HepG2 (cell line): ENCODE data around the gene PRDM10. TPM values are rescaled to one million over a fixed set of nuclear protein-coding genes. Genes with fewer than 3 reads are reported as not detected.

Experiments
- ATAC-seq: fragments of 200-7000 bp; cut with Tn5 transposase; 3 replicates; pipeline ENCODE4 v1.9.1; 2020; ENCODE audit warnings: mild to moderate bottlenecking, moderate library complexity
- BruUV-seq: library from RNA; stranded (reverse); fragments of 400-500 nt; replicated peaks from 2 replicates; lab custom pipeline; 2021; lab: Mats Ljungman, UMichigan
- CTCF ChIA-PET: fragments of 300-600 bp; formaldehyde crosslinking; extraction: SDS; loops from one replicate; lab custom pipeline; 2021; ENCODE audit warnings: low total read pairs, inconsistent platforms, low intra/inter-chr PET ratio; lab: Yijun Ruan, JAX
- POLR2A ChIA-PET: fragments of 350-600 bp; sonication (Branson Sonifier 250); formaldehyde crosslinking; loops from one replicate; lab custom pipeline; 2020; ENCODE audit warnings: antibody characterized with exemption, inconsistent platforms; lab: Yijun Ruan, JAX
- DNase-seq: peaks from one replicate; pipeline ENCODE4 v3.0.0-alpha.2; 2015; ENCODE audit warnings: low spot score
- FAIRE-seq: peaks from 3 replicates; lab custom pipeline; 2011; peaks lifted over from hg19 to GRCh38; lab: Jason Lieb, UNC
- H2AFZ ChIP-seq: one replicate; pipeline ENCODE4 v1.6.1; 2011; ENCODE audit warnings: low read length, inconsistent platforms
- H3K27ac ChIP-seq: fragments of 300-600 bp; 3 replicates; pipeline ENCODE4 v1.8.0; 2011; ENCODE audit warnings: mixed run types, mild to moderate bottlenecking, mixed read lengths, low read length, inconsistent platforms; ENCODE audit not compliant: insufficient read depth; ENCODE audit errors: extremely low read length
- H3K27me3 ChIP-seq, 2 experiments: fragments of 200-600 bp in 1 of 2; 2 replicates in 1 of 2; 3 replicates in 1 of 2; pipeline versions ENCODE4 v1.6.0 to v1.8.0; 2011; ENCODE audit warnings: low read length in 2 of 2, mild to moderate bottlenecking in 2 of 2, moderate library complexity in 2 of 2, inconsistent platforms in 1 of 2; ENCODE audit not compliant: insufficient read depth in 2 of 2, control insufficient read depth in 1 of 2
- H3K36me3 ChIP-seq, 2 experiments: fragments of 200-600 bp in 1 of 2; replicated peaks in 1 of 2; 2 replicates in 1 of 2; 3 replicates in 1 of 2; pipeline versions ENCODE4 v1.5.1 to v1.8.0; 2011; ENCODE audit warnings: low read length in 2 of 2, inconsistent platforms in 1 of 2; ENCODE audit not compliant: insufficient read depth in 2 of 2, control insufficient read depth in 1 of 2
- H3K4me1 ChIP-seq: 2 replicates; pipeline ENCODE4 v1.5.1; 2012; ENCODE audit warnings: low read length, inconsistent platforms; ENCODE audit not compliant: insufficient read depth
- H3K4me2 ChIP-seq: 2 replicates; pipeline ENCODE4 v1.6.0; 2011; ENCODE audit warnings: low read depth, low read length, inconsistent platforms
- H3K4me3 ChIP-seq, 3 experiments: fragments of 200-600 bp in 1 of 3; sonication (generic), shearing (Covaris generic) in 1 of 3; replicated peaks in 1 of 3; 2 replicates each; pipeline ENCODE4 v1.5.1; 2011 to 2016; ENCODE audit warnings: low read length in 3 of 3, inconsistent platforms in 2 of 3, low read depth in 2 of 3, mild to moderate bottlenecking in 2 of 3, control low read depth in 1 of 3, mixed read lengths in 1 of 3; ENCODE audit not compliant: insufficient read depth in 1 of 3
- H3K79me2 ChIP-seq: one replicate; pipeline ENCODE4 v1.6.1; 2011; ENCODE audit warnings: low read length, inconsistent platforms; ENCODE audit not compliant: insufficient read depth
- H3K9ac ChIP-seq: 2 replicates; pipeline ENCODE4 v1.6.0; 2011; ENCODE audit warnings: mild to moderate bottlenecking, low read depth, low read length, inconsistent platforms; ENCODE audit not compliant: insufficient read depth
- H3K9me3 ChIP-seq: 2 replicates; pipeline ENCODE4 v1.5.1; 2012; ENCODE audit warnings: mild to moderate bottlenecking, low read length
- H4K20me1 ChIP-seq: 2 replicates; pipeline ENCODE4 v1.6.0; 2011; ENCODE audit warnings: inconsistent platforms, mild to moderate bottlenecking, low read length, moderate library complexity; ENCODE audit not compliant: insufficient read depth
- FOXA1 ChIP-seq, 2 experiments: fragments of 450-650 bp in 1 of 2; sonication (generic) in 1 of 2; formaldehyde crosslinking in 1 of 2; IDR thresholded peaks; 2 replicates each; pipeline versions ENCODE4 v1.4.0 to v1.6.1; 2016 to 2020; ENCODE audit warnings: missing genetic modification reagents in 1 of 2
- HNRNPL ChIP-seq: fragments of 200-400 bp; formaldehyde crosslinking; IDR thresholded peaks from 2 replicates; pipeline ENCODE4 v1.6.1; 2017; ENCODE audit warnings: mild to moderate bottlenecking, low read depth, low read length
- KLF12 ChIP-seq: sonication (generic); formaldehyde crosslinking; IDR thresholded peaks from 2 replicates; pipeline ENCODE4 v1.4.0; 2020; ENCODE audit warnings: missing genetic modification reagents, borderline replicate concordance
- KLF16 ChIP-seq, 2 experiments: sonication (generic) in 1 of 2; formaldehyde crosslinking in 1 of 2; IDR thresholded peaks; 2 replicates each; pipeline versions ENCODE4 v1.6.1 to v1.8.0; 2016 to 2023; ENCODE audit warnings: missing genetic modification reagents in 2 of 2, missing compliant biosample characterization in 1 of 2
- KLF9 ChIP-seq: IDR thresholded peaks from 2 replicates; pipeline ENCODE4 v1.6.1; 2016; ENCODE audit warnings: low read depth
- MAFF ChIP-seq: IDR thresholded peaks from 2 replicates; pipeline ENCODE4 v1.6.1; 2011; ENCODE audit warnings: low read depth, low read length, improper control_type of control experiment
- MAFK ChIP-seq, 2 experiments: IDR thresholded peaks in 1 of 2; conservative IDR thresholded peaks in 1 of 2; 2 replicates each; pipeline ENCODE4 v1.6.1; 2011; ENCODE audit warnings: improper control_type of control experiment in 2 of 2, low read length in 2 of 2
- NPAS2 ChIP-seq: sonication (generic); formaldehyde crosslinking; IDR thresholded peaks from 2 replicates; pipeline ENCODE4 v1.8.0; 2022; ENCODE audit warnings: mild to moderate bottlenecking, missing genetic modification reagents, borderline replicate concordance
- RARA ChIP-seq: IDR thresholded peaks from 2 replicates; pipeline ENCODE4 v1.6.1; 2016; ENCODE audit warnings: missing genetic modification reagents, missing compliant biosample characterization
- RARG ChIP-seq: sonication (generic); formaldehyde crosslinking; IDR thresholded peaks from 2 replicates; pipeline ENCODE4 v1.4.0; 2020; ENCODE audit warnings: low read depth, mild to moderate bottlenecking, missing genetic modification reagents
- RFX5 ChIP-seq: IDR thresholded peaks from 2 replicates; pipeline ENCODE4 v1.6.1; 2011; ENCODE audit warnings: low read depth, low read length, improper control_type of control experiment
- SIX1 ChIP-seq: sonication (generic); formaldehyde crosslinking; IDR thresholded peaks from 2 replicates; pipeline ENCODE4 v1.4.0; 2020; ENCODE audit warnings: missing genetic modification reagents, borderline replicate concordance
- SMARCE1 ChIP-seq: fragments of 450-650 bp; IDR thresholded peaks from 2 replicates; pipeline ENCODE4 v1.6.1; 2017; ENCODE audit warnings: borderline replicate concordance
- YY1 ChIP-seq: IDR thresholded peaks from 2 replicates; pipeline ENCODE4 v1.6.1; 2011; ENCODE audit warnings: low read length, low read depth, moderate library complexity, mild to moderate bottlenecking; ENCODE audit not compliant: insufficient read depth, insufficient replicate concordance
- ZKSCAN1 ChIP-seq: fragments of 150-350 bp; IDR thresholded peaks from 2 replicates; pipeline ENCODE4 v1.6.1; 2014; ENCODE audit warnings: low read length
- ZNF468 ChIP-seq: sonication (generic); formaldehyde crosslinking; IDR thresholded peaks from 2 replicates; pipeline ENCODE4 v1.8.0; 2022; ENCODE audit warnings: mild to moderate bottlenecking, moderate library complexity, missing genetic modification reagents
- ZNF652 ChIP-seq: IDR thresholded peaks from 2 replicates; pipeline ENCODE4 v1.6.1; 2016; ENCODE audit warnings: low read depth, borderline replicate concordance
- WGBS: methylation state at CpG from one replicate; pipeline ENCODE4 v1.1.6; 2017; ENCODE audit warnings: low lambda C conversion rate; 5-methylcytosine and 5-hydroxymethylcytosine counted together
- in situ Hi-C: cut with HindIII; loops from 2 replicates; pipeline ENCODE4 v1.10.0; 2017; ENCODE audit warnings: low pct_unique_long_range_greater_than_20kb; ENCODE audit not compliant: extremely low pct_ligation_motif_present
- intact Hi-C: fragments of 100-400 bp; cut with micrococcal nuclease; formaldehyde crosslinking; loops from one replicate; pipeline ENCODE4 v1.10.0; 2022; ENCODE audit not compliant: unreplicated experiment
- polyA plus RNA-seq, 8 experiments: library from polyadenylated mRNA; depleted of rRNA in 3 of 8; stranded (reverse) in 7 of 8; unstranded in 1 of 8; fragments of >200 nt; fragmentation: Illumina TruSeq in 4 of 8; extraction: Trizol in 4 of 8; gene quantifications; 2 replicates each; pipeline versions ENCODE4 v1.2.1 to v1.2.3, GENCODE V29; 2011 to 2016; ENCODE audit warnings: low read depth in 4 of 8, missing spikeins in 1 of 8, mixed read lengths in 1 of 8; ENCODE audit not compliant: insufficient read depth in 1 of 8
- total RNA-seq, 5 experiments: library from RNA; depleted of rRNA; stranded (reverse); fragments of >200 nt; fragmentation: Illumina TruSeq; extraction: Trizol; gene quantifications; 2 replicates each; pipeline ENCODE4 v1.2.3, GENCODE V29; 2016; ENCODE audit warnings: low read depth in 1 of 5

The PRDM10 gene
- total and polyA plus RNA-seq, 2 of the 13 experiments (the other 11 are each of a cell fraction or from before 2014, with no cell fraction given) = 5.7 to 5.8 TPM

DNA sequence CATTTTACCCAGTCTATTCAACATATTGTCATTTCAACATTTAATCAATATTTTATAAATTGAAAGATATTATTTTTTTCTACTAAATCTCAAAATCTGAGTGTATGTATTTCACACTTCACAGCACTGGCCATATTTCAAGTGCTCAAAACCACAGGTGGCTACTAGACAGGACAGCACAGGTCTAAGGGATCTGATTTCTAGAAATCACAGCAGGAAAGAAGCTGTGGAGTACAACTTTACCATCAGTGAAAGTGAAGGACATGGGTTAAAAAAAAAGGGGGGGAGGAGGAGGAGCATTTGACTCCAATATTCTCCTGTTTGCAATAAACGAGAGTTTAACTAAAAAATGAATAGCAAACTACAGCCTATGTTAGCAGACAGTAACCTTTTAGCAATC, 4.5 kb downstream of the PRDM10 start:
- in situ Hi-C loops (no loop called here), intact Hi-C loops (no loop called here)
- Histone ChIP-seq H3K4me3 (no peak overlapping the region; a peak in 1 of 6 replicates), H3K27me3 (no peaks in the 10 kb centered on the region; a peak in 1 of 5 replicates), H3K9me3 (no peaks in the 10 kb centered on the region), H3K36me3 (no peaks in the 10 kb centered on the region; a peak in 1 of 5 replicates), H3K79me2 (peaks cover 74% of the 10 kb centered on the region), H3K4me1 (peaks cover 70% of the 10 kb centered on the region), H4K20me1 (no peaks in the 10 kb centered on the region), H2AFZ (no peak overlapping the region), H3K27ac (peak overlapping the region; percentile 99), H3K9ac (no peak overlapping the region), H3K4me2 (peak overlapping the region; percentile 95; the same call in 1 of the 2 replicates)
- DNase-seq = no peak
- ChIA-PET POLR2A (no interaction called here), CTCF (no interaction called here)
- no TSS peak for BruUV-seq
- no peak for TF ChIP-seq FOXA1 (IDR thresholded peaks at IDR 0.05)
- TF ChIP-seq FOXA1 (CRISPR knock-in tag; IDR thresholded peaks at IDR 0.05) = no peak
- 0 out of 4 replicates have a peak, but pooled peaks of 1 of the 2 experiments have one; percentile 15 for TF ChIP-seq KLF16 (CRISPR knock-in tag; IDR thresholded peaks at IDR 0.05)
- peak; percentile 79; the same call in 1 of the 2 replicates for TF ChIP-seq ZNF652
- no peak for FAIRE-seq
- 24% methylated on average over 1 of the region's 1 CpG for WGBS
- ATAC-seq = no peak

DNA sequence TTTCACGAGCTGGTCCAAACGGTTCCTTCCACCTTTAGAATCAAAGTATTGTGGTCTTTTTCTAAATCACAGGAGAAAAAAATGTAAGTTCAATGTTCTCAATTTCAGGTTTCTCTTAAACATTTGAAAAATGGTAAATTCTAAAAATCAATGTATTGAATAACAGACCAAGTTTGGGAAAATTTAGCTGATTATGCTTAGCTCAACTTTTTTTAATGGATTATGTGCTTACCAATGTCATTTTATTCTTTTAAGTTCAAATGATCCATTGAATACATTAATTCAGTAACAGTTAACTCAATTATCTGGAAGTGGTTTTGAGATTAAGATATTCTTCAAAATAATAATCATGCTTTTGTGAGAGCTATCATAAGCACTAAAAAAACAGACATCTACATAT, 5.1 kb downstream of the PRDM10 start:
- BruUV-seq = no TSS peak
- H3K36me3 ChIP-seq = no peaks in the 10 kb centered on the region; a peak in 1 of 5 replicates
- DNase-seq = no peak
- no peaks in the 10 kb centered on the region for H3K9me3 ChIP-seq
- FAIRE-seq = no peak
- H2AFZ ChIP-seq = no peak overlapping the region
- TF ChIP-seq NPAS2 (CRISPR knock-in tag) = no peak
- TF ChIP-seq SIX1 (CRISPR knock-in tag) = no peak
- no peak for TF ChIP-seq KLF9 (CRISPR knock-in tag)
- TF ChIP-seq YY1 = no peak
- TF ChIP-seq RFX5 = no peak
- no peak for TF ChIP-seq RARG
- TF ChIP-seq KLF12 (CRISPR knock-in tag) = no peak
- no peak for TF ChIP-seq RARA (CRISPR knock-in tag)
- TF ChIP-seq SMARCE1 = no peak
- TF ChIP-seq MAFF = peak; percentile 62; the same call in 1 of the 2 replicates
- no peak for TF ChIP-seq ZNF468
- no peak for TF ChIP-seq HNRNPL
- TF ChIP-seq MAFK (conservative IDR thresholded peaks at IDR 0.05 in 1 of 2, IDR thresholded peaks at IDR 0.05 in 1 of 2; ENCODE audit: low read length in 2 of 2) = peak; percentile 13 to 75; a peak in 2 of 4 replicates
- TF ChIP-seq ZKSCAN1 = no peak
- TF ChIP-seq, all 625 proteins: peak for 2
- no peak overlapping the region for H3K4me2 ChIP-seq
- peaks cover 80% of the 10 kb centered on the region for H3K79me2 ChIP-seq
- ATAC-seq = no peak
- POLR2A ChIA-PET = no interaction called here
- H4K20me1 ChIP-seq = no peaks in the 10 kb centered on the region
- H3K27me3 ChIP-seq = no peaks in the 10 kb centered on the region; a peak in 1 of 5 replicates
- no peak overlapping the region for H3K27ac ChIP-seq
- intact Hi-C loops (loop anchor here (1.0 kb wide), 1 partner anchor 132 kb away; no protein-coding TSS in a partner anchor), in situ Hi-C loops (no loop called here)
- CTCF ChIA-PET = no interaction called here
- WGBS = 89% methylated on average over 2 of the region's 2 CpGs
- H3K4me3 ChIP-seq = no peak overlapping the region
- H3K4me1 ChIP-seq = peaks cover 75% of the 10 kb centered on the region
- no peak overlapping the region for H3K9ac ChIP-seq
